Activated CD4-positive, alpha-beta T cell treated with anti-CD3 and anti-CD28 coated beads for 1 hour (primary cell): ENCODE measurements around the gene GLUD1.
"Not testable (repeated sequence)": the region's sequence is repeated elsewhere in the genome, so short reads cannot be mapped to it uniquely, and the experiment has no call there.

ENCODE experiments used
- DNase-seq: peaks from one replicate; pipeline ENCODE4 v3.0.0-alpha.2; 2020

GLUD1 gene

DNA sequence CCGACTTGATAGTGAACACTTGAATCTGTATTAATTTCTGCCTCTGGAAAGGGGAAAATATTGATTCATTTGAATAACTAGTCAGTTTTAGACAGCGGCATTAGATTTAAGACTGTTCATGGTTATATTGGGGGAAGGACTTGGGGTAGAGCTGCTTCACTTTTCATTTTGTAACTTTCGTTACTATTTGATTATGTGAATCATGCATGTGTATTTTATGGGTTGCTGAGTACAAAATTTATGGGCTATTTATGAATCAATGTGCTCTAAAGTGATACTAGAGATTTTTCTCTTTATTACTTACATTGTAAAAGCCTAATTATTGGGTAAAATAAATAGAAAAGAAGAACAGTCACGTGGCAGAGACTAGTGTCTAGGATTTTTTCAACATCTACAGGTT lies 4.9 kb downstream of the GLUD1 start:
- DNase-seq, result no peak

DNA sequence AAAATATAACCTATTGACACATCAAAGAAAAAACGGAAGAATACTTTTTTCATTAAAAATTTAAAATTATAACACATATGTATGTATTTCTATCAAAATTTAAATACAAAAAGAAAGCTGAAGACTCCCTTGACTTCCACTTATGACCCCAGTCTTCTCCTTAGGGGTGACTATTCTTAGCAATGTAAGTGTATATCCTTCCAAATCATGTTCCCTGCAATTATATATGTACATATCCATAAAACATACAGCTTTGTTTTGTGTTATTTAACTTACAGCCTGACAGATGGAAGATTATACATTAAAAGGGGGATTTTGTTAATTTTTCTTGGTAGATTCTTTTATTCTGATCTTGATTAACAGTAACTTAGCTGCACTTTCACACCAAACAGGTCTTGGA lies 9.1 kb downstream of the GLUD1 start:
- DNase-seq, result no peak

DNA sequence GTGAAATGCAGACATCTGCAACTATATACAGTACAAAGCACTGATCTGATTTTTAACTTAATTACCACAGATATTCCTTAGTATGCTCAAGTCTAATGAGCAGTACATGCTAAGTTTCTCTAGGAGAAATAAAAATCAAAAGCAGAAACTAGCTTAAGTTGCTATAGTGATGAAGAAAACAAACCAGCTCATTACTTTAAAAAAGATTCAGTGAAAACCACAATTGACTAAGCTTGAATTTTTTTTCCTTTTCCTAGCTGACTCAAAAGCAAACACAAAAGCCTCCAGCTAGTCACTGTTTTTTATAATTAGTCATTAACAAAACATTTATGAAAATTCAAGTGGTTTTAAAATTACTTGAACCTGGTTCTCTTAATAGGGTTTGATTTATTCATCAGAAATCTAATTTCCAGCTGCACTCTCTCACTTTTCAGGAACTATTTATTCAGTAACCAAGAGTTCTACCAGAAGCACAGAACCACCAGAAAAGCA lies 10.3 kb downstream of the GLUD1 start:
- not testable (repeated sequence) for DNase-seq

DNA sequence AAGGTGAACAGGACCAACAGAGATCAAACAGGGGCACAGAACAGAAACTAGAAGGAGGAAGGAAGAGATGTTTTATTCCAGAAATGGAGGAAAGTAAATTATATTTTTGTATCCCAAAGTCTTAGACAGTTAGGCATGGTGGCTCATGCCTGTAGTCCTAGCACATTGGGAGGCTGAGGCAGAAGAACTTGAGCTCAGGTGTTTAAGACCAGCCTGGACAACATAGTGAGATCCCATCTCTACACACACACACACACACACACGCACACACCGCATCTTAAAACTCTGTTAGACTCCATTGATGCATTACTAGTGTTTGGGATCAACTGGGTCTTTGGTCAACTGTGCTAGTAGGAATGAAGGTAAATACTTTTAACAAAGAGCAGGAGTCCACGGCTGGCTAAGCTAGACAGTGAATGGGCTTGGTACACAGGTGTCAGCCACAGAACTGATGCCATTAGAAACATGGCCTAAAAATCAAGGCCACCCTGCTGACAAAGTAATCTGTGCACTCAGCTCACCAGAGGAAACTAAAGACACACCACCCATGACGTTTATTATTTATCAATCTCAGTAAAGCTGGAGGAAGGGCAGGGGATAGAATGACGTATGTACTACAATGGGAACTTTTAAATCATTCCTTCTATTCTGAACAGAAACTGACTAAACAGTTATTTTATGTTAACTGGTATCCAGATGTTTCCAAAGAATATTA lies 10.9 kb downstream of the GLUD1 start:
- DNase-seq, result not testable (repeated sequence)

DNA sequence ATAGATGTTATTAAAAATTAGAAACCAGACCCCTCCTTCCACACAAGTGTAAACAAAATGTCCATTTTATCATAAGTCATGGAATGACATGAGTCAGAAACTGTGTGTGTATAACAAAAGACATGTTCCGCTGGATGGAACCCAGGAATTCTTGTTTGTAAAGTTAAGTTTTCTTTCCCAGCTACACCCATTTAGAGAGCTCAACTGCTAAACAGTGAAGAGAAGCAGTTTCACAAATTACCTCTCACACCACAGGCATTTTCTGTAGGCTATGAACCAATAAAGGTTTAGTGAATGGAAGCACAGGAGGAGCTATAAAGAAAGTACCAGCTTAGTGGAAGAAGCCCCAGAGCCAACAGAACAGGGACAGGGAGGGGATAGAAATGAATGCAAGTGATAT lies 12.4 kb downstream of the GLUD1 start:
- DNase-seq, result not testable (repeated sequence)

DNA sequence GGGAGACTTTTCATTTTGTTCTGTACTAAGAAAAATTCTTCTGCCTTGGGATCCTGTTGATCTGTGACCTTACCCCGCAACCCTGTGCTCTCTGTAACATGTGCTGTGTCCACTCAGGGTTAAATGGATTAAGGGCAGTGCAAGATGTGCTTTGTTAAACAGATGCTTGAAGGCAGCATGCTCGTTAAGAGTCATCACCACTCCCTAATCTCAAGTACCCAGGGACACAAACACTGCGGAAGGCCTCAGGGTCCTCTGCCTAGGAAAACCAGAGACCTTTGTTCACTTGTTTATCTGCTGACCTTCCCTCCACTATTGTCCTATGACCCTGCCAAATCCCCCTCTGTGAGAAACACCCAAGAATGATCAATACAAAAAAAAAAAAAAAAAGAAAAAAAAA lies 13.1 kb downstream of the GLUD1 start:
- not testable (repeated sequence) for DNase-seq

DNA sequence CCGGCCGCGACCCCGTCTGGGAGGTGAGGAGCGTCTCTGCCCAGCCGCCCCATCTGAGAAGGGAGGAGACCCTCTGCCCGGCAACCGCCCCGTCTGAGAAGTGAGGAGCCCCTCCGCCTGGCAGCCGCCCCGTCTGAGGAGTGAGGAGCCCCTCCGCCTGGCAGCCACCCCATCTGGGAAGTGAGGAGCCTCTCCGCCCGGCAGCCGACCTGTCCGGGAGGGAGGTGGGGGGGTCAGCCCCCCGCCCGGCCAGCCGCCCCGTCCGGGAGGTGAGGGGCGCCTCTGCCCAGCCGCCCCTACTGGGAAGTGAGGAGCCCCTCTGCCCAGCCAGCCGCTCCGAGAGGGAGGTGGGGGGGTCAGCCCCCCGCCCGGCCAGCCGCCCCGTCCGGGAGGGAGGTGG lies 14.0 kb downstream of the GLUD1 start:
- not testable (repeated sequence) for DNase-seq

DNA sequence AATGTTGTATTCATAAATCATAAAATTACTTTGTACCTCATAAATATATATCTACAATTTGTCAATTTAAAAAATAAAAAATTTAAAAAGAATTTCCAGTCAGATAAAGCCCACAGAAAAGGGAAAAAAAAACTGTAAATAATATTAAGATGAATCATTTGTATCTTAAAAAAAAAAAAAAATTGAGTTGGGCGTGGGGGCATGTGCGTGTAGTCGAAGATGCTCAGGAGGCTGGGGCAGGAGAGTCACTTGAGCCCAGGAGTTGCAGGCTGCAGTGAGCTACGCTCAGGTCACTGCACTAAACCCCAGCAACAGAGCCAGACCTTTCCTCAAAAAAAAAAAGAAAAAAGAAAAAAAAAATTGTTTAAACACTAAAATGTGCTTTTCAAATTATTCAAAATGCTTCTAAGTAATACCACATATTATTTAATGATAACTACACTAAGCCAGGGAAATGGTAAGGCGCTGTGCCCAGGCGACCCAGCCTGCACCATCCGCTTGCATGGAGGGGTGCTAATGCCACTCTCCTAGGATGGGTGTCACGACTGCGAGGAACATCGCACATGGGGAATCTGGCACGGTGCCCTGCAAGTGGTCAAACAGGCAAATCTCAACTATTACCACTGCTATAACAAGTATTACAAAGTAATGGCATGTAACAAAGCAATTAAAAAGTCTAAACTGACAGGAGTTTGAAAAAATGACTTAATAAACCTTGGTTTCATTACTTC lies 15.4 kb downstream of the GLUD1 start:
- DNase-seq, result no peak

DNA sequence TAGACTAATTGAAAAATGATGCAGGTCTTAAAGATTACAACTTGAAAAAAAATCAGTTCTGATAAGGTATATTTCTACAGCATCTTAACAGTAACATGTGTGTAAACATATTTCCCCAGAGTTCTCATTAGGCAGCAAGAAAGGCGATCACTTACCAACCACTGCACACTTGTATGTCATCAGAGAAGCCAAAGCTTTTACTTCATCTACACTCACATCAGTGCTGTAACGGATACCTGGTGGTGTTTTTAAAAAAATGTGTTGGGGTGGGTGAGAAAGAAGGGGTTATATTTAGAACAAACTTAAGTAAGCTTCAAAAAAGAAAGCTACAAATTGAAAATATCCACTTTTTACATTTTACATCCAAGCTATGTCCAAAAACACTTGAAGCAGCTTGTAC lies 18.2 kb downstream of the GLUD1 start:
- DNase-seq, result not testable (repeated sequence)

DNA sequence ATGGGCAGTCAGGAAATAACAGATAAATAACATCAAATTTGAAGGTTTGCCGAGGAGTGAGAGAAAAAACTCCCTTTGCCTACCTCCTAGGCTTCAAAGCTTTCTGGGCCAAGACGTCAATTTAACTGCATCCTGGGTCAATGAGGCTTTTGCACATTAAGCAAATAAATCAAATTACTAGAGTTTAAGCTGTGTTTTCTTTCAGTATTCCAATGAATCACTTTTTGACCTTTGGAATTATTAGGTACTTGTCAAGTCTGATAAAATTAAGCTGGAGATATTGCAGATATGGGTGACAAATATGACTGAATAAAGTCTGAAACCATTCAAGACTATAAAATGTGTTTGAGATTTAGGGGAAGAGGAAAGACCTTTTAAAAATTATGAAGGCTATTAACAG lies 22.2 kb downstream of the GLUD1 start:
- DNase-seq, result no peak

DNA sequence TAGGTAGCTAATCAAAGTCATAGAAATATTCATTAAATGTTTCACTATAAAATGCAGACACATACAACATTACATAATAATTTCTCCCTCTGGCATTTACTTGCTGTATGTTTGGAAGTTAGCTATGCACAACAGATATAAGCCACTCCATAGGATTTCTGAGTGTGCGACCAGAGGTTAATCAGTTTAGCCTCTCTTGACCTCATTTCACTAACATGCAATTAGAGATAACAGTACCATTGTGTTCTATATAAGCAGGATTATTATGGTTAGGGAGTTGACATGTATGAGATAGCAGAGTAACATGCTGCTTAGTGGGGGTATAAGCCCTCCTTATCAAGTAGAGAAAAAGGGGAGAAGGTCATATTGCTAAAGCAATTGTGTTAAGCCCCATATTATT lies 26.4 kb downstream of the GLUD1 start:
- DNase-seq, result no peak

DNA sequence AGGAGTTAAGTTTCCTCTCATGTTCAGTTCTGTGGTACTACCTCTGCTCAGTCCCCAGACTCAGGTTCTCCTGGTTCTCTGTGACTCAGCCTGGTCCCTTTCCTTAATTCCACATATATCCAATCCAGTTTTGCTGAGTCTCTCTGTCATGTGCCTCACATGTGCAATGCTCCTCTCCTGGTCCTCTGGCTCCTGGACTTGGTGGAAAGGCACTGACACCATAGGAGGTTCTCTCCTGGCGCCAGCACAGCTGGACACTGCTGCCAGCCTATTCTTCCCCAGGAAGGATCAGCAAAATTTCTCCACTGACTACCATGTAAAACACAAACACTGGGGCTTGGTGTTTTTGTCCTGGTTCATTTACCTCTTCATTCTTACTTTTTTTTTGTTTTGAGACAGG lies 27.8 kb downstream of the GLUD1 start:
- DNase-seq, result no peak

DNA sequence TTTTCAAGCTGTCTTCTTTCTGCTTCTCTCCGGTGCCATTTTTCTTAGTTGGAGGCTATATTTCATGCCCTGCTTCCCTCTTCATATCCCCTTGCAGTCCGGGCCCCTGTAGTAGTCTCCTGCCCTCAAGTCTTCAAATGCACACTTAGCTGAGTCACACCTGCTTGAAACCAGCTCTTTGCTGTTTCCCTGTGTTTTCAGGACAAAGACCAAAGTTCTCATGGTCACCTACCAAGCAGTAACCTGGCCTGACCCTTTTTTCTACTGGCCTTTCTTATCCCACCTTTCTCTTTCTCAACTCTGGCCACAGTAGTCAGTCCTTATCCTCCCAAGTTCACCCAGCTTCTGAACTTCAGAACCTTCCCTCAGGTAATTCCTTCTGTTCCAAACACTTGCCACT lies 28.5 kb downstream of the GLUD1 start:
- no peak for DNase-seq

DNA sequence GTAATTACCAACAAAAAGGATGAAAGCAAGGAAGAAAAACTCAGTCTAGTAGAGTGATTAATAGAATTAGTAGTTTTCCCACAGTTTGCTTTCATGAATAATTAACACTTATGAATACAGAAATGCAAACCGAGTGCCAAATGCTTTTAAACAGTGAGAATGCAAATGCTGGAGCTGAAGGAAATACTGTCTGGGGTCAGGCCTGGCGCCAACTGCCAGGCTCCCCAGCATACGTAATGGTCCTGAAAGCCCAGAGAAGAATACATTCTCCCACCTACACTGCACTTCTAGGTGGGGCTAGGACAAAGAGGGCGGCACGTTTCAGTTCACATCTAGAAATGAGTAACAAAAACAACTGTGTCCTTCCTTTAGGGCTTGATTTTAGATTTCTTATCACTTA lies 30.0 kb downstream of the GLUD1 start:
- no peak for DNase-seq

DNA sequence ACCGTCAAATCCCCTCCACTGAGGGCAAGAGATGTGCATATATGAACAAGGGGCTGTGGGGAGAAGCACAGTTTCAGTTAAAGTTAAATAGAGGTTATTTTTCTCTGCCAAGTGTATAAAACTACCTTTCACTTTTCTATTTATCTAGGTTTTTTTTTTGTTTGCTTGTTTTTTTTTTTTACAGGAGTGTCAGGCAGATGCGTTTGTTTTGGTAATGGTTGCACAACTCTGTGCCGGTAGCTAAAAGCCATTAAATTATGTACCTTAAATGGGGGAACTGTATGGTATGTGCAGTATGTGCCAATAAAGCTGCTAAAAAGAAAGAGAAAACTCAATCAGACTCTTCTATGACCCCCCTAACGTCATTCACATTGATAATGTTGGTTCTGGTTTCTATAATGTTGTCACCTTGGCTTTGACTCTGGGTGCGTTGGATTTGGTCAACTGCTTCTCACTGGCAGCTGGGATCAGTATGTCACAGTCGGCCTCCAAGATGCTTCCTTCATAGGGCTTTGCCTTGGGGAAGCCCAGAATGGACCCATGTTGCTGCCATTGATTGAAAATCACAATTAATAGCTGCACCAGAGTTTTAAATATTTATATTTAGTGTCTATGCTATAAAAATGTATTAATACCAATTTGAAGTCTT lies 34.2 kb downstream of the GLUD1 start:
- DNase-seq, result no peak

DNA sequence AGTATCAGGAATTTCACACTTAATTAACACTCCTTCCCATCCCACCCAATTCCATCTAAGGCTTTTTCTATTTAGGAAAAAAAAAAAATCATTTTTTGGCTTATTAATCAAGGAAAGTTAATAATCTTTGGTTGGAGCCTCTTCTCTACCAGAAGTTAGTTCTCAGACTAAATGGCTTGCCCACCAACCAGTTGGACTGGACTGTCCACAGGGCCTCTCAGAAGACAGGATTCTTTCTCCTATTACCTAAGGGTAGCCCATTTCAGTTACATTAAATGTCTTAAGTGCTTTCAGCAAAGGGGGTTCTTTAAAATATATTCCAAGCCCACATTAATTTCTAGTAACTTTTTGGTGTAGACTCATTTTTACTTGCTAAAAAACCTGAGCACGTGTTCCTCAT lies 35.2 kb downstream of the GLUD1 start:
- DNase-seq, result no peak

DNA sequence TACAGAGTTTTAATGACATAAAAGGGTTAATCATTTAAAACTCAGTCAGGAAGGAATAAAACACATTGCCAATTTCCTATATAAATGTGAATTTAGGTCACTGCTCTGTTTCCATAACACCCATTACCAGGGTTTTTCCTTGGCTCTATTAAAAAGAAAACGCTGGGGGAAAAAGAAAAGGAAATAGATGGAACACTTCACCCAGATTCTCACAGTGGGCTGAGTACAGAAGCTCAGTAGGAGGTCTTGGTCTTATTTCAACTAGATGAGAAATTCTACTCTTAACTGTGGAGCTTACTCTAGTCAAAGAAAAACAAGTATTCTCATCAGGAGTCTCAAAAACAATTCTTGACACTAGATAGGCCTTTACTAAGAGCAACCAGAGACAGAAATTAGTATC lies 36.5 kb downstream of the GLUD1 start:
- no peak for DNase-seq

DNA sequence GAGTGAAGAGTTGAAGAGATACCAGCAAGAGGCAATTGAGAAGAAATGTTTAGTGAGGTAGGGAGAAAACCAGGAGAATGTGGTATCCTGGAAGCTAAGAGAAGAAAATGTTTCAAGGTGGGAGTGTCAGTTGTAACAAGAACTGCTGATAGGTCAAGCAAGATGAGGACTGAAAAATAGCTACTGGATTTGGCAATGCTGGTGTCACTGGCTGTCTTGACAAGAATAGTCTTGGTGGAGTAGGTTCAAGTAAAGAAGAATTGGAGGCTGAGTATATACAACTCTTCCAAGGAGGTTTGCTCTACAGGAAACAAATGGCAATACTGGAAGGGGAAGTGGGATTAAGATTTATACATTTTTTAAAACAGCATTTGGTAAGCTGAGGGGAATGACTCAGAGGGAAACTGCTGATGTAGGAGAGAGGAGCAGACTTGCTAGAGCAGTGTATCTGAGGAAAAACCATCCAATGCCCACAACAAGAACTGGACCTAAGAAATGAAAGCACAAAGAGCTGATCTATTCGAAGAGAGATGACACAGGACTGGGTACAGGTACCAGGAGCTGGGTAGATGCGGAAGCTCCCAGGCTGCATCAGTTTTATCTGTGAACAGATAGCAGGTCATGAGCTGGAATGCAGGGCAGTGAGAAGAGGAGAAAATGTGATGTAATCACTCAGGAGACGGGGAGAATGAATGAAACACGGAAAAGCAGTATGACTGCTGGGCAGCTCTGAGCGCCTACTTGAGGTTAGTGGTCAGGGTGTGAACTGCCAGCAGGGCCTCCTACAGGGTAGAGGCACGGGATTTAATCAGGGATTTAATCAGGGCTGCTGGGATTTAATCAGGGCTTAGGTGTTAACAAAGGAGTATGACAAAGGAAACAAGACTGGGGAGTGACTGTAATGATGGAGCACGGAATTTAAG lies 40.0 kb downstream of the GLUD1 start:
- DNase-seq, result no peak

DNA sequence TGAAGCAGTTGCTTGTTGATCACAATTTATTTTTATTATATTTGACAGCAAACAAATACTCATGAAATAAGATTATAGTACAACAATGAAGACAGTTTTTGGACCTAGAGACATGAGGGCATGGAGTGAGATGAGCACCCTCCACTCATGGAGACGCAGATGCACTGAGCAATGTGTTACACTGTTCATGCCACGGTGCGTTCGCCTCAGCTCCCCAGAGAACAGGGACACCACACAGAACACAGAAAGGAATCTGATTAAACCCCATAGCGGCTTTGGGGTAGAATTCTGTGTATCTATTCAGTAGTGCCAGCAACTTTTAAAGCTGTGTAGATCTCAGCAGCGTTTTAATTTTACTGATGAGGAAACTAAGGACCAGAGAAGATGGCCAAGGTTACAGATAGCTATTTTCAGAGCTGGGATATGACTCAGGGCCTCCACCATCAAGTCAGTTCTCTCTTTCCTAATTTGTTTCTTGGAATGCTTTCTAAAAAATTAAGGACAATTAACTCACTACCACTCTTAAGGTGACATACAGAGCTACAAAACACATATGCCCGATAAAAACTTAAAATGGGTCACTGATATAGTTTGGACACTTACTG lies 41.0 kb downstream of the GLUD1 start:
- no peak for DNase-seq

DNA sequence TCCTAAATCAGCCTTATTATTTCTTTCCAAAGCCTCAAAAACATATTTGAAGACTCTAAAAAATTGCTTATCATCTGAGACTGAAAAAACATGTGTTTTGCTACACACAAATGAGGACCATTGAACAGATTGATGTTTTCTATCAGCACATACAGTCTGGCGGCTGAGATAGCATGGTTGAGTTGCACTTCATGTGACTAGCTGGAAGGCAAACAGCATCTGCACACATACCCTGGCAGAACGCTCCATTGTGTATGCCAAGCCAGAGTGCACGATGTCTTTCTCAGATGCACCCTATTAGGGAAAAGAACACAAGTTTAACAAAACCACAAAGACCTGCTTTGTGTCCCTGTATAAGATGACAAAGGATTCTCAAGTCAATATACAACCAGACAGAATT lies 41.5 kb downstream of the GLUD1 start:
- no peak for DNase-seq

DNA sequence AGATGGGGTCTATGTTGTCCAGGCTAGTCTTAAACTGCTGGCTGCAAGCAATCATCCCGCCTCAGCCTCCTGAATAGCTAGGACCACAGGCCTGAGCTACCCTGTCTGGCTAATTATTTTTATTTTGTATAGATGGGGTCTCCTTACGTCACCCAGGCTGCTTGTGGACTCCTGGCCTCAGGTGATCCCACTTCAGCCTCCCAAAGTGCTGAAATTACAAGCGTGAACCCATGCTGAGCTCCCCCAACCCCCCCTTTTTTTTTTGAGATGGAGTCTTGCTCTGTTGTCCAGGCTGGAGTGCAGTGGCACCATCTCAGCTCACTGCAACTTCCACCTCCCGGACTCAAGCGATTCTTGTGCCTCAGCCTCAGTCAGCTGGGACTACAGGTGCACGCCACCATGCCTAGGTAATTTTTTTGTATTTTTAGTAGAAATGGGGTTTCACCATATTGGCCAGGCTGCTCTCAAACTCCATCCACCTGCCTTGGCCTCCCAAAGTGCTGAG lies 49.2 kb downstream of the GLUD1 start:
- no peak for DNase-seq

DNA sequence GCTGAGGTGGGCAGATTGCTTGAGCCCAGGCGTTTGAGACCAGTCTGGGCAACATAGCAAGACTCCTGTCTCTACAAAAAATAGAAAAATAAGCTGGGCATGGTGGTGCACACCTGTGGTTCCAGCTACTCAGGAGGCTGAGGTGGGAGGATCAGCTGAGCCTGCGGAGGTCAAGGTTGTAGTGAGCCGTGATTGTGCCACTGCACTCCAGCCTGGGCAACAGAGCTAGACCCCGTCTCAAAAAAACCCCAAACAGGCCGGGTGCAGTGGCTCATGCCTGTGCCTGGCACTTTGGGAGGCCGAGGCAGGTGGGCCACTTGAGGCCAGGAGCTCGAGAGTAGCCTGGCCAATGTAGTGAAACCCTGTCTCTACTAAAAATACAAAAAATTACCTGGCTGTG lies 51.1 kb downstream of the GLUD1 start:
- DNase-seq, result not testable (repeated sequence)
